ENCODE measurements around the gene STK16.
"Not testable (repeated sequence)": the region's sequence is repeated elsewhere in the genome, so short reads cannot be mapped to it uniquely, and the experiment has no call there.

The STK16 gene

DNA sequence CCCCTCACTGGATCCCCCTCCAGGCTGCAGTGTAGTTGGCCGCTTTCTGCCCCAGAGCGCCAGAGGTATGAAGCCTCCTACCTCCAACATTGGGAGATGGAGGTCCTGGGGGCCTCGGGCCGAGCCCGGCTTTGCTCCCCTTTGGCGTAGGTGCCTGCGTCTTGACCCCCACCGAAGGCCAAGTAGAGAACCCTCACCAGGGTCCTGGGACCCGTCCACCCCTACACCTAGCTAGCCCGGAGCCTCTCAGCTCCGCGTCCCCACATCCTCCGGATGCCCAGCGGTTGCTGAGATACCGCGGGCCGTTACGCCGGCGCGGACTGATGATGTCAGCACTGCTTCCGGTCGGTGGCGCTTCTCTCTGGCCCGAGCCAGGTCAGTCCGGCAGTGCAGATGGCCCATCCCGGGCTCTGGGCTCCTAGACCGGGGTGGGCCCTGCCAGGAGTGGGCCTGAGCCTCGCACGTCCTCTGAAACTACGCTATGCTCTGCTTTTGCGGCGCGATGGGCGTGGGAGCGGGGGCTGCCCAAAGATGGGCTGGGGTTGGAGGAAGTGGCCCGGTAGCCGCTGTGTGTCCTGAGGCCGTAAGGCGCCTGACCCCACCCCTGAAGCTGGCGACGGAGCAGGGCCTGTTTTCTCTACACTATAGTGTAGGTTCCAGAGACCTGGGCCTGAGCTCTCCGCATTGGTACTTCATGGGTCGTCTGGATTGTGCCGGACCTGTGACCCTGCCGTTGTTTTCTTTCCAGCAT lies at the start of gene STK16, which contains the start of gene GLB1L:
STK16 (plus strand) TSS at position 332 of the 751 bp plus-strand sequence. CDS start 521 bp downstream, outside the sequence.
GLB1L (minus strand) TSS at position 297 of the 751 bp plus-strand sequence. CDS start 1,871 bp downstream, outside the sequence.
- DNase-seq (ENCODE audit: extremely low read depth in 1 of 2, low read depth in 1 of 2), result peak in 1 of 2 donors; percentile 86

- DNase-seq (ENCODE audit: extremely low read depth in 1 of 2, low read depth in 1 of 2), result no peak
These were observed 47.9 kb upstream of the STK16 start for GRCh38 chr2:219197388-219197787.

DNA sequence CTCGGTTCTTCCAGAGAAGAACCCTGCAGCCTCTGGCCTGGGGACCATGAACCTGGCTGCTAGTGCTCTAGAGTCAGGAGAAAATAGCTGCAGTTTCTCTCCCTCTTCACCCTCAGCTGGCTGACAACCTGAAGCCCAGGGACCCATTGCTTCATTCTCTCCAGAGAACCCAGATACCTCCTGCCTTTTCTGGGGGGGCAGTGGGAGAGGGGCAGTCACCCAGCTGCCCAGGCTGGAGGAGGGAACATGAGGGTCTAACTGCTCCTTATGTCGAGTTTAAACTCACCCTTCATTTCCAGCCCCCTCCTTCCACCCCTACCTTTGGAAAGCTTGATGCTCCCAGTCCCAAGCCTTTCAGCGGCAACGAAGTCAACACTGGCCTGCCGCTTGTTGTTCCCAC lies 46.3 kb upstream of the STK16 start:
- DNase-seq (ENCODE audit: extremely low read depth in 1 of 2, low read depth in 1 of 2), result no peak

DNA sequence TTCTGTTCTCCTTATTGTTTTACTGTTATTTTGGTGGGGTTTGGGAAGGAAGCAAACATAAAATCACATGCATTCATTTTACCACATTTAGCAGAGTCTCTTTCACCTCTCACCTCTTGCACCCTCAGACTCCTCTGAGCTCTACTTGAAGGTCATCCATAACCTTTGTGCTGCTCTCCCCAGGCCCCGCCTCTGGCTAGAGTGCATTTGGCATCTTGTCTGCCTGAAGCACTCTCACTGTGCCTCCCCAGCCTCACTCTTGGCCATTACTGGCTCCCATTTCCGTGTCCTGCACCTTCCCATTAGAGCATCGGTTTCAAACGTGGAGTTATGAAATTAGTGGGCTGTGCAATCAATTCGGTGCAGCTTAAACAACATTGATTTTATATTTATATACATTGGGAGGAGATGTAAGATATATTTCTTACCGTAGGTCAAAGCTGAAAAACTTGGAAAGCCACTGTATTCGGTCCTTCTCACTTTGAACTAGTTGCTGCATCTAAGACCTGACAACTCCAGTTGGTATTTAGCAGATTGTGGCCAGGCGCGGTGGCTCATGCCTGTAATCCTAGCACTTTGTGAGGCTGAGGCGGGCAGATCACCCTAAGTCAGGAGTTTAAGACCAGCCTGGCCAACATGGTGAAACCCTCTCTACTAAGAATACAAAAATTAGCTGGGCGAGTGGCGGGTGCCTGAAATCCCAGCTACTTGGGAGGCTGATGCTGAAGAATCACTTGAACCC lies 45.6 kb upstream of the STK16 start:
- no peak for DNase-seq (ENCODE audit: extremely low read depth in 1 of 2, low read depth in 1 of 2)

GRCh38 chr2:219200502-219201326 lies 44.6 kb upstream of the STK16 start:
- not testable (repeated sequence) for DNase-seq (ENCODE audit: extremely low read depth in 1 of 2, low read depth in 1 of 2)

DNA sequence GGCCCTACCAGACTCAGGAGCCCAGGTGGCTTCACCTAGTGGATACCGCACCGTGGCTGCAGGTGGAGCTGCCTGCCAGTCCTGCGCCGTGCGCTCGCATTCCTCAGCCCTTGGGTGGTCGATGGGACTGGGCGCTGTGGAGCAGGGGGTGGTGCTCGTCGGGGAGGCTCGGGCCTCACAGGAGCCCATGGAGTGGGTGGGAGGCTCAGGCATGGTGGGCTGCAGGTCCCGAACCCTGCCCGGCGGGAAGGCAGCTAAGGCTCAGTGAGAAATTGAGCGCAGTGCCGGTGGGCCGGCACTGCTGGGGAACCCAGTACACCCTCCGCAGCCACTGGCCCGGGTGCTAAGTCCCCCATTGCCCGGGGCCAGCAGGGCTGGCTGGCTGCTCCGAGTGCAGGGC lies 43.9 kb upstream of the STK16 start:
- not testable (repeated sequence) for DNase-seq (ENCODE audit: extremely low read depth in 1 of 2, low read depth in 1 of 2)

DNA sequence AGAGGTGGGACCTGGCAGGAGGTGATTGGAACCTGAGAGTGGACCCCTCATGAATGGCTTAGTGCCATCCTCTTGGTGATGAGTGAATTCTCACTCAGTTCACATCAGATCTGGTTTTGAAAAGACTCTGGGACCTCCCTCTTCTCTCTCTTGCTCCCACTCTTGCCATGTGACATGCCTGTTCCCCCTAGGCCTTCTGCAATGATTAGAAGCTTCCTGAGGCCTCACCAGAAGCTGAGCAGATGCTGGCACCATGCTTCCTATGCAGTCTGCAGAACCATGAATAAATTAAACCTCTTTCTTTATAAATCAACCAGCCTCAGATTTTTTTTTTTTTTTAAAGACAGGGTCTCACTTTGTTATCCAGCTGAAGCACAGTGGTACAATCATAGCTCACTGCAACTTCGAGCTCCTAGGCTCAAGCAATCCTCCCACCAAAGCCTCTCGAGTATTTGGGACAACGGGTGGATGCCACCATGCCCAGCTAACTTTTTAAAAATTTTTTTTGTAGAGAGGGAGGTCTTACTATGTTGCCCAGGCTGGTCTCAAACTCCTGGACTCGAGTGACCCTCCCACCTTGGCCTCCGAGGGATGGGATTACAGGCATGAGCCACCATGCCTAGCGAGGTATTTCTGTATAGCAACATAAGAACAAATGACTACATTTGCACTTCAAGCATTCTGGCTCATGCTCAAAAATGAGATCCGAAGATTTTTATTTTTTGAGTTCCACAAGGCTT lies 40.7 kb upstream of the STK16 start:
- DNase-seq (ENCODE audit: extremely low read depth in 1 of 2, low read depth in 1 of 2), result no peak

DNA sequence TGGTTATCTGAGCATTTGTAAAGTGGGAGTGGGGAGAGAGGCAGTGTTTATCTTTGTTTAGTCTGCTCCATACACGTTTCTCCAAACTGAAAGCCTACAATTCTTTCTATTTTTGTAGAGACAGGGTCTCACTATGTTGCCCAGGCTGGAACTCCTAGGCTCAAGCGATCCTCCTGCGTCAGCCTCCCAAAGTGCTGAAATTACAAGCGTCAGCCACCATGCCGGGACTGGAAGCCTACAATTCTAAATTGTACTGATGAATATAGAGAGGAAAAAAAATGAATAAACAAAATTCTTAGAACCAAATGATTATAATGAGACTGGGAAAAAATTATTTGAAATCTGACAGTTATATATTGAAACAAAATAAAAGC lies 40.1 kb upstream of the STK16 start:
- DNase-seq (ENCODE audit: extremely low read depth in 1 of 2, low read depth in 1 of 2), result no peak

DNA sequence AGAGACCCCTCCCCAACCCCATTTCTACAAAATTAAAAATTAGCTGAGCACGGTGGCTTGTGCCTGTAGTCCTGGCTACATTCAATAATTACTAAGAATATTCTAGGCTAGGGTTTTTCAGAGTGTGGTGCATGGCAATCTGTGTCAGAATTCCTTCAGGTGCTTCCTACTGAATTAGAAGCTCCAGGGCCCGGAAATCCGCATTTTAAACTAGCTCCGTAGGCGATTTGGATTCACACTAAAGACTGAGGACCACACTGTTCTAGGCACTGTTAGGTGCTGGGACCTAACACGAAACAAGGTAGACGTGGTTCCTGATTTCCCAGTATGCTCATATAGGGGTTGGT lies 39.3 kb upstream of the STK16 start:
- no peak for DNase-seq (ENCODE audit: extremely low read depth in 1 of 2, low read depth in 1 of 2)

GRCh38 chr2:219206328-219207133 lies 38.7 kb upstream of the STK16 start, which contains the start of gene ZFAND2B:
ZFAND2B (plus strand) TSS chr2:219206782; CDS start chr2:219206988, 206 bp downstream.
- peak; percentile 88 to 93 for DNase-seq (ENCODE audit: extremely low read depth in 1 of 2, low read depth in 1 of 2)

GRCh38 chr2:219207134-219207883 lies 38.0 kb upstream of the STK16 start:
- DNase-seq (ENCODE audit: extremely low read depth in 1 of 2, low read depth in 1 of 2), result no peak

DNA sequence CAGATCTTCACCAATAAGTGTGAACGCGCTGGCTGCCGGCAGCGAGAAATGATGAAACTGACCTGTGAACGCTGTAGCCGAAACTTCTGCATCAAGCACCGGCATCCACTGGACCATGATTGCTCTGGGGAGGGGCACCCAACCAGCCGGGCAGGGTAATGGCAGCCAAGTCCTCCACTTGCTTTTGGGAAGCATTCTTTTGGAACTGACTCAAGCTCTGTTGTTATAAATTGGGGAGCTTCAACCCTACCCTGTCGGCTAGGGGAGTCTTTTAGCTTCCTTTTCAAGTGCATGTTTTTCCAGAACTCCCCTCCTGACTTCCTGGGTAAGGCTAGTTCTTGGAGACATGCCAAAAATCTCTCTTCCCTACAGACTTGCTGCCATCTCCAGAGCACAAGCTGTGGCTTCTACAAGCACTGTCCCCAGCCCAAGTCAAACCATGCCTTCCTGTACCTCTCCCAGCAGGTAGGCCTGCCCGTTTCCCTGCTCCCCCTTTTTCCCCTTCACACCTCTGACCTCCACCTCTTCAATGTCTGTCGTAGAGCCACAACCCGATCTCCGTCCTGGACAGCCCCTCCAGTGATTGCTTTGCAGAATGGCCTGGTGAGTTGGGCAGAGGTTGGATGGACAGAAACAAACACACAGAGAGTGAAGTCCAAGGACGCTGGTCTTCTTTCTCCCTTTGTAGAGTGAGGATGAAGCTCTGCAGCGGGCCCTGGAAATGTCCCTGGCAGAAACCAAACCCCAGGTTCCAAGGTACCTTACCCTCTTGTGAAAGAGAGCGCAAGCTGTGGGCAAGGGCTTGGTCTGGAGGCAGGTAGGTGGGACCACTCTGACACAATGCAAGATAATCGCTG lies 37.2 kb upstream of the STK16 start:
- DNase-seq (ENCODE audit: extremely low read depth in 1 of 2, low read depth in 1 of 2), result no peak

GRCh38 chr2:219209236-219210195 lies 35.8 kb upstream of the STK16 start:
- DNase-seq (ENCODE audit: extremely low read depth in 1 of 2, low read depth in 1 of 2), result no peak

- no peak for DNase-seq (ENCODE audit: extremely low read depth in 1 of 2, low read depth in 1 of 2)
These were observed 34.9 kb upstream of the STK16 start for GRCh38 chr2:219210196-219210885.

- DNase-seq (ENCODE audit: extremely low read depth in 1 of 2, low read depth in 1 of 2), result no peak
These were observed 34.4 kb upstream of the STK16 start for GRCh38 chr2:219210886-219211362.

DNA sequence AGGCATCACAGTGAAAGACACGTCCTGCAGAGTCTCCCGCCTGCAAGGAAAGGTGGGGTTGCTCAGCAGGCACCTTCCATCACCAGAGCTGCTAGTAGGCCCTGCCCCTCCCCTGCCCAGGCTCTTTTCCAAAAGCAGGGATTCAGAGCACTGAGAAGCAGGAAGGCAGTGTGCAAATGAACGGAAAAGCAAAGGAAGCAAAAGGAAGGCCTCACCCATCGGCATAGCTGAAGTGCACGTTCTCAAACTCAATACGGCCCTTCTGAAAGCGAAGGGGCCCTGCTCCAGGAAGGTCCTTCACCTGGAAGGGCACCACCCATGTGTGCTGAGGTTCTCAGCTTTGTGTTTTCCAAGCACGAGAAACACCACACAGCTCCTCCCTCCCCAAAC lies 32.3 kb upstream of the STK16 start:
- no peak for DNase-seq (ENCODE audit: extremely low read depth in 1 of 2, low read depth in 1 of 2)
